PC-9 (cell line): ENCODE data around the gene SMAD1. TPM values are rescaled to one million over a fixed set of nuclear protein-coding genes. Genes with fewer than 3 reads are reported as not detected.
"Not testable (repeated sequence)": the region's sequence is repeated elsewhere in the genome, so short reads cannot be mapped to it uniquely, and the experiment has no call there.

Experiments used
- BruUV-seq: library from RNA; stranded (reverse); fragments of 400-500 nt; replicated peaks from 2 replicates; lab custom pipeline; 2021; lab: Mats Ljungman, UMichigan
- CTCF ChIA-PET: fragments of 300-600 bp; sonication (Branson Sonifier 250); formaldehyde crosslinking; loops from one replicate; lab custom pipeline; 2022; ENCODE audit warnings: antibody characterized with exemption; lab: Charles Lee
- POLR2A ChIA-PET: fragments of 300-600 bp; sonication (Branson Sonifier 250); formaldehyde crosslinking; loops from one replicate; lab custom pipeline; 2022; ENCODE audit warnings: antibody characterized with exemption; ENCODE audit not compliant: unreplicated experiment; lab: Charles Lee
- DNase-seq, 2 experiments: peaks; one replicate each; pipeline versions ENCODE4 v3.0.0 to v3.0.0-alpha.2; 2015 to 2022; ENCODE audit warnings: mixed read lengths in 1 of 2
- H2AFZ ChIP-seq: fragments of 200-600 bp; sonication (generic); 2 replicates; pipeline ENCODE4 v1.8.1; 2017; ENCODE audit warnings: antibody characterized with exemption
- H3F3A ChIP-seq: fragments of 200-600 bp; sonication (generic); 2 replicates; pipeline ENCODE4 v1.8.1; 2017; ENCODE audit warnings: antibody characterized with exemption, mild to moderate bottlenecking, low read depth; ENCODE audit not compliant: insufficient read depth
- H3K27ac ChIP-seq: fragments of 200-600 bp; sonication (generic); 2 replicates; pipeline ENCODE4 v1.6.1; 2016; ENCODE audit warnings: mixed run types
- H3K27me3 ChIP-seq: fragments of 200-600 bp; sonication (generic); 2 replicates; pipeline ENCODE4 v1.6.1; 2016; ENCODE audit warnings: low read depth, mixed run types; ENCODE audit not compliant: insufficient read depth
- H3K36me3 ChIP-seq: fragments of 200-600 bp; sonication (generic); 2 replicates; pipeline ENCODE4 v1.6.1; 2016; ENCODE audit warnings: low read depth, mixed run types
- H3K4me1 ChIP-seq: fragments of 200-600 bp; sonication (generic); replicated peaks from 2 replicates; pipeline ENCODE4 v1.6.1; 2016; ENCODE audit warnings: mixed run types; ENCODE audit not compliant: insufficient read depth
- H3K4me2 ChIP-seq: fragments of 200-600 bp; sonication (generic); 2 replicates; pipeline ENCODE4 v1.6.1; 2017; ENCODE audit warnings: mixed run types
- H3K4me3 ChIP-seq: fragments of 200-600 bp; sonication (generic); 2 replicates; pipeline ENCODE4 v1.6.1; 2016; ENCODE audit warnings: mixed run types
- H3K79me2 ChIP-seq: fragments of 200-600 bp; sonication (generic); 2 replicates; pipeline ENCODE4 v1.6.1; 2017; ENCODE audit warnings: low read depth, mixed run types
- H3K9me2 ChIP-seq: fragments of 200-600 bp; sonication (generic); 2 replicates; pipeline ENCODE4 v1.8.1; 2017; ENCODE audit warnings: mild to moderate bottlenecking; ENCODE audit not compliant: insufficient read depth
- H3K9me3 ChIP-seq: fragments of 200-600 bp; sonication (generic); 2 replicates; pipeline ENCODE4 v1.8.1; 2016; ENCODE audit warnings: low read depth; ENCODE audit not compliant: insufficient read depth
- H4K20me1 ChIP-seq: fragments of 200-600 bp; sonication (generic); 2 replicates; pipeline ENCODE4 v1.8.1; 2017; ENCODE audit not compliant: insufficient read depth
- CTCF ChIP-seq: fragments of 200-600 bp; sonication (generic); conservative IDR thresholded peaks from 2 replicates; pipeline ENCODE4 v1.6.1; 2017; ENCODE audit warnings: mixed run types, antibody characterized with exemption, mild to moderate bottlenecking, moderate library complexity
- EZH2 ChIP-seq: fragments of 200-600 bp; sonication (generic); IDR thresholded peaks from 2 replicates; pipeline ENCODE4 v1.8.0; 2017; ENCODE audit warnings: antibody characterized with exemption, low read depth
- intact Hi-C: fragments of 100-400 bp; cut with micrococcal nuclease; formaldehyde crosslinking; loops from one replicate; pipeline ENCODE4 v1.10.0; 2022; ENCODE audit not compliant: unreplicated experiment
- total RNA-seq: library from RNA; stranded (reverse); gene quantifications from 2 replicates; pipeline ENCODE4 v1.2.3, GENCODE V29; 2021

The SMAD1 gene
- total RNA-seq, 1 experiment from 2014 or later: 15.1 TPM

GRCh38 chr4:145583191-145584055 is 101.8 kb downstream of the SMAD1 start:
- TF ChIP-seq CTCF: no peak

GRCh38 chr4:145587088-145587754 is 105.6 kb downstream of the SMAD1 start:
- ChIA-PET POLR2A (no interaction called here), CTCF (no interaction called here)
- Histone ChIP-seq H3K27me3 (no peaks in the 10 kb centered on the region), H3F3A (no peaks in the 10 kb centered on the region), H3K4me2 (no peak overlapping the region), H3K36me3 (no peaks in the 10 kb centered on the region), H3K9me2 (no peaks in the 10 kb centered on the region), H3K9me3 (no peaks in the 10 kb centered on the region), H3K4me3 (no peak overlapping the region), H2AFZ (no peak overlapping the region), H3K79me2 (no peaks in the 10 kb centered on the region), H3K4me1 (no peaks in the 10 kb centered on the region), H3K27ac (no peak overlapping the region), H4K20me1 (no peaks in the 10 kb centered on the region)
- BruUV-seq: no TSS peak
- DNase-seq: no peak
- TF ChIP-seq EZH2 (no peak), CTCF (no peak)
- intact Hi-C loops: no loop called here

More at GRCh38 chr4:145583191-145584055, 101.8 kb downstream of the SMAD1 start:
- ChIA-PET POLR2A (no interaction called here), CTCF (no interaction called here)
- H3K79me2 ChIP-seq: no peaks in the 10 kb centered on the region
- H4K20me1 ChIP-seq: no peaks in the 10 kb centered on the region
- H3K27me3 ChIP-seq: no peaks in the 10 kb centered on the region
- no peaks in the 10 kb centered on the region for H3K36me3 ChIP-seq
- H3K4me1 ChIP-seq: 0 out of 2 replicates have a peak, but pooled peaks cover 8% of the 10 kb centered on the region
- H3K27ac ChIP-seq: no peak overlapping the region
- no peak overlapping the region for H3K4me3 ChIP-seq
- intact Hi-C loops: no loop called here
- no peak for DNase-seq
- BruUV-seq: no TSS peak
- H3K9me2 ChIP-seq: no peaks in the 10 kb centered on the region
- no peaks in the 10 kb centered on the region for H3F3A ChIP-seq
- no peak overlapping the region for H2AFZ ChIP-seq
- no peak overlapping the region for H3K4me2 ChIP-seq
- no peaks in the 10 kb centered on the region for H3K9me3 ChIP-seq

- H3K4me3 ChIP-seq, H3K9me2 ChIP-seq, H3K27me3 ChIP-seq, BruUV-seq, POLR2A ChIA-PET, intact Hi-C loops, H3K4me2 ChIP-seq, H3K36me3 ChIP-seq, H3K4me1 ChIP-seq, H3K9me3 ChIP-seq, H3K27ac ChIP-seq, DNase-seq, H3F3A ChIP-seq, H2AFZ ChIP-seq, H3K79me2 ChIP-seq, CTCF ChIA-PET, H4K20me1 ChIP-seq: not testable (repeated sequence)
These were observed 107.7 kb downstream of the SMAD1 start for GRCh38 chr4:145589381-145589780.
